ENCODE measurements around the gene KYNU.
A peak's percentile ranks its signal among the peaks of the same experiment; 100 is the strongest.
"Not testable (repeated sequence)": the region's sequence is repeated elsewhere in the genome, so short reads cannot be mapped to it uniquely, and the experiment has no call there.

Gene KYNU

DNA sequence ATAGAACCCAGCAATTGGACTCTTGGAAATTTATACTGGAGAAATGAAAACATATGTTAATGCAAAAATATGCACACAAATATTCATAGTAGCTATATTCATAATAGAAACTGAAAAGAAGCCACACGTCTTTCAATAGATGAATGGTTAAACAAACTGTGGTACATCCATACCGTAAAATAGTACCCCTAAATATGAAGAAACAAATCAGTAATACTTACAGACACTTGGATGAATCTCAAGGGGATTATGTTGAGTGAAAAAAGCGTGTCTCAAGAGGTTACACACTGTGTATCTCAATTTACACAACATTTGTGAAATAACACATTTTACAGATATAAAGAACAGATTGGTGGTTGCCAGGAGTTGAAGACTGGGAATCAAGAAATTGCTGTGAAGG is 190.6 kb downstream of the KYNU start:
- Mint-ChIP-seq H3K4me1 (ENCODE audit: low read depth) (peaks cover 13% of the 10 kb centered on the region), H3K27me3 (no peaks in the 10 kb centered on the region), H3K27ac (no peak overlapping the region), H3K36me3 (ENCODE audit: low read depth) (no peaks in the 10 kb centered on the region), H3K9me3 (peaks cover 22% of the 10 kb centered on the region), H3K4me3 (no peak overlapping the region)
- intact Hi-C loops (cut with micrococcal nuclease), result loop anchor here (1.0 kb wide), 1 partner anchor 15 kb away; no protein-coding TSS in a partner anchor

DNA sequence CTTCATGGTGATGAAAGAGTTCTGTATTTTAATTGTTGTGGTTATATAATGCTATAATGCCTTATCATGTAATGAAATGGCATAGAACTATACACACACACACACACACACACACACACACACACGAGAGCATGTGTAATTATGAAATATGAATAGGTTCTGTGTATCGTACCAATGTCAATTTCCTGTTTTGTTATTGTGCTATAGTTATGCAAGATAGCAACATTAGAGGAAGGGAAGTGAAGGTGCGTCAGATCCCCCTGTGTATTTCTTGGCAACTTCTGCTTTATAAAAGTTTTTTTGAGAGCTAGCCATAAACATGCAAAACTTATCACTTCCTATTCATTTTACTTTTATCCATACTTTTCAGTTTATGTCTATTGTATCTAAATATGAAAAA is 191.0 kb downstream of the KYNU start:
- Mint-ChIP-seq H3K27me3 (no peaks in the 10 kb centered on the region), H3K36me3 (ENCODE audit: low read depth) (no peaks in the 10 kb centered on the region), H3K4me1 (ENCODE audit: low read depth) (peaks cover 13% of the 10 kb centered on the region), H3K27ac (no peak overlapping the region), H3K9me3 (peaks cover 22% of the 10 kb centered on the region), H3K4me3 (no peak overlapping the region)
- intact Hi-C loops (cut with micrococcal nuclease), result loop anchor here (1.0 kb wide), 1 partner anchor 15 kb away; no protein-coding TSS in a partner anchor

DNA sequence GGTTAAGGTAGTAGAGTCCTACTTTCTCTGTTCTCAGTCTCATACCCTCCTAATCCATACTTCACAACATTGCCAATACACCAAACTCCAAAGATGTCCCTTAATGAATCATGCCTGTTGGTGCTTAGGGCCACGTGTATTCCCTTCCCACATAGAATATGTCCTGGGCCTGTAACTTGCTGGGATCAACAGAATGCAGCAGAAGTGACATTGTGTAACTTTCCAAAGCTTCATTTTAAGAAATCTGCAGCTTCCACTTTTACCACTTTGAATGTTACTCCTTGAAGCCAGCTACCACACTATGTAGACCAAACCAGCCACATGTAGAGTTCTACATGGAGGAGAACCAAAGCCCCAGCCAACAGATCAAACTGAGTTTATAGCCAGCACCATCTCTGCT is 193.2 kb downstream of the KYNU start:
- intact Hi-C loops (cut with micrococcal nuclease), result no loop called here
- Mint-ChIP-seq H3K36me3 (ENCODE audit: low read depth) (no peaks in the 10 kb centered on the region), H3K27me3 (no peaks in the 10 kb centered on the region), H3K4me1 (ENCODE audit: low read depth) (peaks cover 20% of the 10 kb centered on the region), H3K27ac (peak overlapping the region; percentile 6), H3K9me3 (peaks cover 15% of the 10 kb centered on the region), H3K4me3 (no peak overlapping the region)

DNA sequence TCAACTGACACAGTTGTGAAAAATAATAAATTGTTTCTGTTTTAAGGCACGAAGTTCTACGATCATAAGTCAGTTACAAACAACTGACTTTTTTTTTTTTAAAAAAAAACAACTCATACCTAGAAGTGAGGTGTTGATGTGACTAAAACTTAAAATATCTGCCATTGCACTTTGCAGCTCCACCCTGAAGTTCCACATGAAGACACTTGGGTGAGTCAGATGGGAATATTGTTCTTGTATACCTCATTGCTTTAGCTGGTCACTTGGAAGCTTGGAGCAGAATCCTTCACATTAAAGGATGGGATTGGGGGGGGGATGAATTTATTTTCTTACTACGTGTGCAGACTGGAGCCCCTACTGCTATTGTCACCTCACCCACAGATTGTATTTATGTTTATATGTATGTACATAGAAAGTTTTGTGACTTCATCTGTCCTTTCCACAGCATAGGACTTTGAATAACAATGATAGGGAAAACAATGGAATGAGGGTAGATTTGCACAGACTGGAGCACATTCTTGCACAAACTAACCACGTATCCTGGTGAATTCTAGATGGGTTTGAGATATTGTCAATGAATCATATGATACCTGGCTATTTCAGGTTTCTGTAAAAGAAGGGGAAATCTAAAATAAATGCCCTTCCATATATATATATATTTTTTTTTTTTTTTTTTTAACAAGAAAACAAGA is 193.9 kb downstream of the KYNU start:
- intact Hi-C loops (cut with micrococcal nuclease), result no loop called here
- no peaks in the 10 kb centered on the region for H3K27me3 Mint-ChIP-seq
- no peak overlapping the region for H3K27ac Mint-ChIP-seq
- H3K4me1 Mint-ChIP-seq (ENCODE audit: low read depth), result peaks cover 20% of the 10 kb centered on the region
- H3K9me3 Mint-ChIP-seq, result peaks cover 9% of the 10 kb centered on the region
- H3K4me3 Mint-ChIP-seq, result no peak overlapping the region
- no peaks in the 10 kb centered on the region for H3K36me3 Mint-ChIP-seq (ENCODE audit: low read depth)

DNA sequence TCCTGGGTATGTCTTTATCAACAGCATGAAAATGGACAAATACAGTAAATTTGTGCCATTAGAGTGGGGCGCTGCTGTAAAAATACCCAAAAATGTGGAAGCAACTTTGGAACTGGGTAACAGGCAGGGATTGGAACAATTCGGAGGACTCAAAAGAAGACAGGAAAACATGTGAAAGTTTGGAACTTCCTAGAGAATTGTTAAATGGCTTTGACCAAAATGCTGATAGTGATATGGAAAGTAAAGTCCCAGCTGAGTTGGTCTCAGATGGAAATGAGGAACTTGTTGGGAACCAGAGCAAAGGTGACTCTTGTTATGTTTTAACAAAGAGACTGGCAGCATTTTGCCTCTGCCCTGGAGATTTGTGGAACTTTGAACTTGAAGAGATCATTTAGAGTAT is 197.4 kb downstream of the KYNU start:
- H3K27me3 Mint-ChIP-seq, result not testable (repeated sequence)

DNA sequence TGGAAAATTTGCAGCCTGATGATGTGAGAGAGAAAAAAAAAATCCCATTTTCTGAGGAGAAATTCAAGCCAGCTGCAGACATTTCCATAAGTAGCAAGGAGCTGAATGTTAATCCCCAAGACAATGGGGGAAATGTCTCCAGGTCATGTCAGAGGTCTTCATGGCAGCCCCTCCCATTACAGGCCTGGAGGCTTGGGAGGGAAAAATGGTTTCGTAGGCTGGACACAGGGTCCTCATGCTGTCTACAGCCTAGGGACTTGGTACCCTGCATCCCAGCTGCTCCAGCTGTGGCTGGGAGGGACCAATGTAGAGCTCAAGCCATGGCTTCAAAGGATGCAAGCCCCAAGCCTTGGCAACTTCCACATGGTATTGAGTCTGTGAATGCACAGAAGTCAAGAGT is 198.2 kb downstream of the KYNU start:
- Mint-ChIP-seq H3K27me3 (no peaks in the 10 kb centered on the region), H3K36me3 (ENCODE audit: low read depth) (no peaks in the 10 kb centered on the region), H3K4me3 (no peak overlapping the region), H3K9me3 (peaks cover 9% of the 10 kb centered on the region), H3K4me1 (ENCODE audit: low read depth) (peaks cover 11% of the 10 kb centered on the region), H3K27ac (no peak overlapping the region)
- intact Hi-C loops (cut with micrococcal nuclease), result no loop called here

More for the DNA sequence above, 197.4 kb downstream of the KYNU start:
- H3K27ac Mint-ChIP-seq; H3K36me3 Mint-ChIP-seq (ENCODE audit: low read depth); H3K9me3 Mint-ChIP-seq; intact Hi-C loops (cut with micrococcal nuclease); H3K4me3 Mint-ChIP-seq: not testable (repeated sequence)
- peaks cover 18% of the 10 kb centered on the region for H3K4me1 Mint-ChIP-seq (ENCODE audit: low read depth)

DNA sequence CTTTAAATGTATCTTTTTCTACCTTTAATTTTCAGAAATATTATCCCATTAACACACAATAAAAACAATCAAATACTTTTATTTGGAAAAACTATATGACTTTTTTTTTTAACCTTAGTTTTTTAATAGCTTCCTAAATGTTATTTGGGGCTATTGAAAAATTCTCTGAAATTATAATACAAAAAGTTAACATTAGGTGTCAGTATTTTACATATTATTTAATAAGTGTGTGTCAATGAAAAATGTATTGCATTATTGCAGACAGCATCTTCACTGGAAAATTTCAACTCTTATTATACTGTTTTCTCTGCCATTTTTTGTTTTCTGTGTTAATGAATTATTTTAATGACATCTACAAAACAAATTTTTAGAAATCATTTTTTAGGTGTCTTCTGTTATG is 200.6 kb downstream of the KYNU start:
- no peaks in the 10 kb centered on the region for H3K36me3 Mint-ChIP-seq (ENCODE audit: low read depth)
- H3K27ac Mint-ChIP-seq, result no peak overlapping the region
- H3K9me3 Mint-ChIP-seq, result peaks cover 9% of the 10 kb centered on the region
- intact Hi-C loops (cut with micrococcal nuclease), result no loop called here
- no peaks in the 10 kb centered on the region for H3K27me3 Mint-ChIP-seq
- no peak overlapping the region for H3K4me3 Mint-ChIP-seq
- peaks cover 7% of the 10 kb centered on the region for H3K4me1 Mint-ChIP-seq (ENCODE audit: low read depth)

DNA sequence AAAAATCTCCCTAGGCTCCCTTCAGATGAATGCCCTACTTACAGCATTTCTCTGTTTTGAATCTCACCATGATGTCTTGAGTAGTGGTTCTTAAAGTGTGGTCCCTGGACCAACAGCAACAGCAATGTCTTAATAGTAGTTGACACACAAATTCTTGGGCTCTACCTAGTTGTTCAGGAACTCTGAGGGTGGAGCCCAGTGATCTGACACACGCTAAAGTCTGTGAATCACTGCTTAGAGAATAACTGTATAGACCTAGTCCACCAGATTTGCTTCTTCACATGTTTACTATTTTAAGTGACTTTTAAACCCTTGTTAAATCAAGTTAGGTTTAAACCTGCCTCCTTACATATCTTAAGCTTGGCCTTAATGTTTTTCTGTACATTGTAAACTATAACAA is 204.2 kb downstream of the KYNU start:
- intact Hi-C loops (cut with micrococcal nuclease), result loop anchor here (10.0 kb wide), 1 partner anchor 47 kb away; no protein-coding TSS in a partner anchor
- no peak overlapping the region for H3K4me3 Mint-ChIP-seq
- H3K4me1 Mint-ChIP-seq (ENCODE audit: low read depth), result no peaks in the 10 kb centered on the region
- no peak overlapping the region for H3K27ac Mint-ChIP-seq
- no peaks in the 10 kb centered on the region for H3K9me3 Mint-ChIP-seq
- H3K36me3 Mint-ChIP-seq (ENCODE audit: low read depth), result no peaks in the 10 kb centered on the region
- no peaks in the 10 kb centered on the region for H3K27me3 Mint-ChIP-seq

DNA sequence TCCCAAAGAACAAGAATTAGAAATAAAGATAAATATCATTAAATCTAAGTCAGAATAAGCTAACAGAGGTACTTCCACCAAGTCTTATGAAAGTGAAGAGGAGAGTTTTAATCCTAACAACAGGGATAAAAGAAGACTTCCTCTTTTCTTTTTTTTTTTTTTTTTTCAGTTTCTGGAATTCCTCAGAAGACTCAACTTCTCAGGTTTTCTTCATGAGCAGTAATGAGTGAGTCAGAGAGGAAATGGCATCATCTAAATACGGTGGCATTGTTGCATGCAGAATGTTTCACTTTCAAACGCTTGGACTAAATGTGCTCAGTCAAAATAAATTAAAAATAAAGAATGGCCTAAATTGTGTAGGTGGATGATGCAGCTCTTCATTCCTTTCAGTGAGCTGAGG is 206.2 kb downstream of the KYNU start:
- Mint-ChIP-seq H3K4me3 (no peak overlapping the region), H3K9me3 (no peaks in the 10 kb centered on the region), H3K36me3 (ENCODE audit: low read depth) (no peaks in the 10 kb centered on the region), H3K4me1 (ENCODE audit: low read depth) (peaks cover 7% of the 10 kb centered on the region), H3K27ac (no peak overlapping the region), H3K27me3 (no peaks in the 10 kb centered on the region)
- intact Hi-C loops (cut with micrococcal nuclease), result loop anchor here (1.0 to 10.0 kb wide), 2 partner anchors 15 to 49 kb away; no protein-coding TSS in a partner anchor

DNA sequence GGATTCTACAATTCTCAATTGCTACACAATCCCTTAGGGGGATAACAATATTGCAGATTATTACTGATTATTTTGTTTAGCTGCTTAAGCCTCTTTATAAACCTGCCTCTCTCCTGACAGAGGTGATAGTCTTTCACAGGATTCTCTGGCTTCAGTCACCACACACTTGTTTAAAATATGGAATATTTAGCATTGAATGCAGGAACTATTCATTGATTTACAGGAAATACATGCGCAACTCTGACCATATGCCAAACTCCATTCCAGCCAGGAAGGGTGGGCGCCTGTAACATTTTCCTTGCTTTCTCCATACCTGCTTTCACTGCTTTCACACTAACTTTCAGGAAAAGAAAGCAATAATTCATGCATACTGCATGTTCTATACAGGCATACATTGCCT is 207.0 kb downstream of the KYNU start:
- no peak overlapping the region for H3K4me3 Mint-ChIP-seq
- no peaks in the 10 kb centered on the region for H3K27me3 Mint-ChIP-seq
- H3K27ac Mint-ChIP-seq, result no peak overlapping the region
- no peaks in the 10 kb centered on the region for H3K36me3 Mint-ChIP-seq (ENCODE audit: low read depth)
- H3K9me3 Mint-ChIP-seq, result no peaks in the 10 kb centered on the region
- intact Hi-C loops (cut with micrococcal nuclease), result loop anchor here (10.0 kb wide), 1 partner anchor 50 kb away; no protein-coding TSS in a partner anchor
- peaks cover 7% of the 10 kb centered on the region for H3K4me1 Mint-ChIP-seq (ENCODE audit: low read depth)

DNA sequence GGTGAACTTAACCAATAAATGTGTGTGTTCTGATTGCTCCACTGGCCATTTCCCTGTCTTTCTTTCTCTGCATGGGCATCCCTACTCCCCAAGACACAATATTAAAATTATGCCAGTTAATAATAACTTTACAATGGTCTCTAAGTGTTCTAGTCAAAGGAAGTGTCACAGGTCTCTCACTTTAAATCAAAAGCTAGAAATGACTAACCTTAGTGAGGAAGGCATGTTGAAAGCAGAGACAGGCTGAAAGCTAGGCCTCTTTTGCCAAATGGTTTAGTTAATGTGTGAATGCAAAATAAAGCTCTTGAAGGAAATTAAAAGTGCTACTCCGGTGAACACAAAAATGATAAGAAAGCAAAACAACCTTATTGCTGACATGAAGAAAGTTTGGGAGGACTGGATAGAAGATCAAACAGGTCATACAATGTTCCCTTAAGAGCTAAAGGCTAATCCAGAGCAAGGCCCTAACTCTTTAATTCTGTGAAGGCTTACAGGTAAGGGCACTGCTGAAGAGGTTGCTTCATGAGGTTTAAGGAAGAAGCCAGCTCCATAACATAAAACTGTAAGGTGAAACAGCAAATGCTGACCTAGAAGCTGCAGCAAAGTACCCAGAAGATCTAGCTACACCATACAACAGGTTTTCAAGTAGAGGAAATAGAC is 207.8 kb downstream of the KYNU start:
- Mint-ChIP-seq H3K27me3 (no peaks in the 10 kb centered on the region), H3K36me3 (ENCODE audit: low read depth) (no peaks in the 10 kb centered on the region), H3K27ac (no peak overlapping the region), H3K4me1 (ENCODE audit: low read depth) (peaks cover 7% of the 10 kb centered on the region), H3K4me3 (no peak overlapping the region), H3K9me3 (no peaks in the 10 kb centered on the region)
- intact Hi-C loops (cut with micrococcal nuclease), result loop anchor here (10.0 kb wide), 1 partner anchor 50 kb away; no protein-coding TSS in a partner anchor

DNA sequence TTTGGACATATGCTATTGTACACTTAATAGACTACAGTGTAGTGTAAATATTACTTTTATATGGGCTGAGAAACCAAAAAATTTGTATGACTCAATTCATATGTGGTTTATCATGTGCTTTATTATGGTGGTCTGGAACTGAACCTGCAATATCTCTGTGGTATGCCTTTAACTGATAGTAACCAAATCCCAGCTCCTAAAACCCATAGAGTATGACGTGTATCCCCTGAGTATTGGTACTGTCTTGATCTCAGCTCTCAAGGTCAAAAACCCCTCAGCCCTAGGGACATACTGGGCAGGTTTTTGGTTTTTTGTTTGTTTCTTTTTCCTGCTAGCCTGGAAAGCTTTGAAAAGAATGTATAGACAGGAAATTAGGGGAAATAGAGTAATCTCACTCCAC is 209.6 kb downstream of the KYNU start:
- Mint-ChIP-seq H3K4me3 (no peak overlapping the region), H3K9me3 (no peaks in the 10 kb centered on the region), H3K27ac (no peak overlapping the region), H3K4me1 (ENCODE audit: low read depth) (peaks cover 7% of the 10 kb centered on the region), H3K36me3 (ENCODE audit: low read depth) (no peaks in the 10 kb centered on the region), H3K27me3 (no peaks in the 10 kb centered on the region)
- intact Hi-C loops (cut with micrococcal nuclease), result loop anchor here (10.0 kb wide), 1 partner anchor 52 kb away; no protein-coding TSS in a partner anchor

DNA sequence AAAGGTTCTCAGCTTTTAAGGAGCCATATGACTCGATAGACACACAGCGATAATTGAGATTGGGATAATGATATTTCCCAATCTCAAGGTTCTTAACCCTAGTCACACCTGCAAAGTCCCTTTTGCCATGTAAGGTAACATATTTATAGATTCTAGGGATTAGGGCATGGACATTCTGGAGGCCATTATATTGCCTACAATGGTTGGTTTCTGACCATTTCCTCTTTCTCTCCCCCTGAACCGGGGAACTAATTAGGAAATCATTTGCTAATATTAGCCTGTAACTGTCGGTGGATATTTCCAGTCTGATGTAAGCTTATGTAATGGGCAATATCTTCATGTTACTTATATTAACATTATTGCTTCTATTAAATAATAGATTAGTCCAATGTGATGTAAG is 210.9 kb downstream of the KYNU start:
- no peaks in the 10 kb centered on the region for H3K9me3 Mint-ChIP-seq
- H3K36me3 Mint-ChIP-seq (ENCODE audit: low read depth), result no peaks in the 10 kb centered on the region
- H3K27me3 Mint-ChIP-seq, result no peaks in the 10 kb centered on the region
- intact Hi-C loops (cut with micrococcal nuclease), result loop anchor here (10.0 kb wide), 1 partner anchor 54 kb away; no protein-coding TSS in a partner anchor
- peaks cover 7% of the 10 kb centered on the region for H3K4me1 Mint-ChIP-seq (ENCODE audit: low read depth)
- no peak overlapping the region for H3K27ac Mint-ChIP-seq
- H3K4me3 Mint-ChIP-seq, result no peak overlapping the region

DNA sequence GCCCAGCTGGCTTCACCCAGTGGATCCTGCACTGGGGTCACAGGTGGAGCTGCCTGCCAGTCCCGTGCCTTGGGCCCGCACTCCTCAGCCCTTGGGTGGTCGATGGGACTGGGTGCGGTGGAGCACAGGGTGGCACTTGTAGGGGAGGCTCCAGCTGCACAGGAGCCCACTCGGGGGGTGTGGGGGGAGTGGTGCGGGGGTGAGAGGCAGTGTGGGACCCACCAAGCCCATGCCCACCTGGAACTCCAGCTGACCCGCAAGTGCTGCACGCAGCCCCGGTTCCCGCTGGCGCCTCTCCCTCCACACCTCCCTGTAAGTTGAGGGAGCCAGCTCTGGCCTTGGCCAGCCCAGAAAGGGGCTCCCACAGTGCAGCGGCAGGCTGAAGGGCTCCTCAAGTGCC is 212.1 kb downstream of the KYNU start:
- H3K4me1 Mint-ChIP-seq (ENCODE audit: low read depth); H3K27ac Mint-ChIP-seq; H3K36me3 Mint-ChIP-seq (ENCODE audit: low read depth); H3K27me3 Mint-ChIP-seq; H3K9me3 Mint-ChIP-seq; H3K4me3 Mint-ChIP-seq: not testable (repeated sequence)
- intact Hi-C loops (cut with micrococcal nuclease), result loop anchor here (10.0 kb wide), 1 partner anchor 55 kb away; no protein-coding TSS in a partner anchor
